Measurements from ENCODE around the gene LSM12.

DNA sequence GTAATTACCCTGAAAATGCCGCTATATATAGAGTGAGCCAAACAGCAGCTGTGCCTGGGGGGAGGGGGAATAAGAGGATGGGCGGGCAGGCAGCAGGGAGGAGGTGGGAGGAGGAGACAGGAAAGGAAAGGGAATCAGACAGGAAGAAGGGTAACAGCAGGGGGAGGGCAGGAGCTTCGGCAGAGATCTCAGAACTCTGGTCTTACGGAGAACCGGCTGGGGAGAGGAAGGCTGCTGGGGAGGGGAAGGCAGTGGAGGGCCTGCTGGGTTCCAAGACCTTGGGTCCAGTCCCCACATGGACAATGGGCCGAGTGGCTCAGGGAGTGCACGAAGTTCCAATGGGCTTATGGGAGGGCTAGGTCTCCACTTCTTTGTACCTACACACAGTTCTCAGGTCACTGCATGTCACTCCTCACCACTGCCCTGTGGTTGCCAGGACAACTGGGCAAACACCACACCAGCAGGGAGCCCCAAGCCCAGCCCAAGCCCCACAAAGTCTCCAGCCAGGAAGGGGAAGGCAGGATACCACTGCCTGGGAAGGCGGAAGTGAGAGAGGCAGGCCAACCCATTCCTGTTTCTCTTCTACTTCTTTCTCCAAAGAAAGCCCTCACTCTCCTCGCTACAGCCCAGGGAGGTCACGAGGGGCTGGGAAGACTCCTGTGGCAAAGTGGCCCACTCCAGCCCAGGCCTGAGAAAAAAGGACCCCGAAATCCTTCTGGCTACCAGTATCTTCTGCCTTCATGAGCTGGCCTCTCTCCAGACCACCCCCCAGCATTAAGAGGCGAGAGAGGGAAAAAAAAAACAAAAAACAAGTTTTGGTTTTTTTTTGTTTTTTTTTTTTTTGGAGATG lies 29.4 kb upstream of the LSM12 start:
- TF ChIP-seq, protein P1, sequence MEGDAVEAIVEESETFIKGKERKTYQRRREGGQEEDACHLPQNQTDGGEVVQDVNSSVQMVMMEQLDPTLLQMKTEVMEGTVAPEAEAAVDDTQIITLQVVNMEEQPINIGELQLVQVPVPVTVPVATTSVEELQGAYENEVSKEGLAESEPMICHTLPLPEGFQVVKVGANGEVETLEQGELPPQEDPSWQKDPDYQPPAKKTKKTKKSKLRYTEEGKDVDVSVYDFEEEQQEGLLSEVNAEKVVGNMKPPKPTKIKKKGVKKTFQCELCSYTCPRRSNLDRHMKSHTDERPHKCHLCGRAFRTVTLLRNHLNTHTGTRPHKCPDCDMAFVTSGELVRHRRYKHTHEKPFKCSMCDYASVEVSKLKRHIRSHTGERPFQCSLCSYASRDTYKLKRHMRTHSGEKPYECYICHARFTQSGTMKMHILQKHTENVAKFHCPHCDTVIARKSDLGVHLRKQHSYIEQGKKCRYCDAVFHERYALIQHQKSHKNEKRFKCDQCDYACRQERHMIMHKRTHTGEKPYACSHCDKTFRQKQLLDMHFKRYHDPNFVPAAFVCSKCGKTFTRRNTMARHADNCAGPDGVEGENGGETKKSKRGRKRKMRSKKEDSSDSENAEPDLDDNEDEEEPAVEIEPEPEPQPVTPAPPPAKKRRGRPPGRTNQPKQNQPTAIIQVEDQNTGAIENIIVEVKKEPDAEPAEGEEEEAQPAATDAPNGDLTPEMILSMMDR (IDR thresholded peaks at IDR 0.05), result no peak
- TF ChIP-seq POLR2A (IDR thresholded peaks at IDR 0.05), result no peak
- TF ChIP-seq POLR2AphosphoS5 (IDR thresholded peaks at IDR 0.05), result no peak
- TF ChIP-seq EP300 (IDR thresholded peaks at IDR 0.05), result no peak

Measured in suprapubic skin (tissue), 4 donors.